Measurements from ENCODE around the gene EDEM2. TPM values are rescaled to one million over a fixed set of nuclear protein-coding genes. Genes with fewer than 3 reads are reported as not detected.

EDEM2 gene
- total RNA-seq, 1 experiment from 2014 or later, result 34.7 TPM

DNA sequence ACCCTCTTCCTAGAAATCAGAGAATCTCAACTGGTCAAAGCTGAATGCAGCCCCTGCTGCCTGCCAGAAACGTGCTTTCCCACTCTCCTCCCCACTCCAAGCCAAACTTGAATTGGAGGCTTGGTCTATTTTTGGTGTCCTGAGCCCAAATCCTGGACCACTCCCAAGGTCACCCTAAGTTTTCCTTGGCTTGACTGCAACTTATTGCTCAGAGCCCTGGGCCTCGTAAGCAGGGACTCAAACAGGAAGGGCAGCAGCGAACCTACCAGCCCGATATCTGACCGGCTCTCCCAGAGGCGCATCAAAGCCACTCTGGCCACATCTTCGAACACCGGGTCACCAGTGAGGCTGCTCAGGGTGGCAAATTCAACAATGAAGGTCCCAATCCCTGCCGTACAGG, 12.7 kb downstream of the EDEM2 start:
- POLR2A ChIA-PET, result no interaction called here
- Histone ChIP-seq H3K27me3 (ENCODE audit: control insufficient read depth, insufficient read depth, low read length) (no peaks in the 10 kb centered on the region), H3K4me3 (ENCODE audit: low read depth in 2 of 2, low read length in 2 of 2) (no peak overlapping the region), H3K27ac (ENCODE audit: low read length) (no peak overlapping the region), H3K9me3 (ENCODE audit: control insufficient read depth, insufficient read depth, low read depth, low read length) (no peaks in the 10 kb centered on the region), H3K4me1 (ENCODE audit: control insufficient read depth, insufficient read depth, low read length) (no peaks in the 10 kb centered on the region), H3K36me3 (ENCODE audit: control insufficient read depth, insufficient read depth, low read length) (peaks cover 2% of the 10 kb centered on the region; the same call in 1 of the 2 replicates)
- ATAC-seq (no peak), DNase-seq (ENCODE audit: low read depth, low spot score) (no peak)
- no TSS peak for BruUV-seq (replicated peaks)
- in situ Hi-C loops (cut with HindIII; ENCODE audit: low pct_unique_long_range_greater_than_20kb, low sequenced_read_pairs) (no loop called here), intact Hi-C loops (cut with micrococcal nuclease; ENCODE audit: unreplicated experiment) (no loop called here)
- TF ChIP-seq SIN3A (IDR thresholded peaks at IDR 0.05; ENCODE audit: borderline replicate concordance, insufficient read depth, low read depth, low read length) (no peak), POLR2AphosphoS5 (IDR thresholded peaks at IDR 0.05; ENCODE audit: low read depth, low read length) (no peak), TCF7L2 (IDR thresholded peaks at IDR 0.05; ENCODE audit: low read depth, low read length) (no peak)
- TF ChIP-seq, protein P1, sequence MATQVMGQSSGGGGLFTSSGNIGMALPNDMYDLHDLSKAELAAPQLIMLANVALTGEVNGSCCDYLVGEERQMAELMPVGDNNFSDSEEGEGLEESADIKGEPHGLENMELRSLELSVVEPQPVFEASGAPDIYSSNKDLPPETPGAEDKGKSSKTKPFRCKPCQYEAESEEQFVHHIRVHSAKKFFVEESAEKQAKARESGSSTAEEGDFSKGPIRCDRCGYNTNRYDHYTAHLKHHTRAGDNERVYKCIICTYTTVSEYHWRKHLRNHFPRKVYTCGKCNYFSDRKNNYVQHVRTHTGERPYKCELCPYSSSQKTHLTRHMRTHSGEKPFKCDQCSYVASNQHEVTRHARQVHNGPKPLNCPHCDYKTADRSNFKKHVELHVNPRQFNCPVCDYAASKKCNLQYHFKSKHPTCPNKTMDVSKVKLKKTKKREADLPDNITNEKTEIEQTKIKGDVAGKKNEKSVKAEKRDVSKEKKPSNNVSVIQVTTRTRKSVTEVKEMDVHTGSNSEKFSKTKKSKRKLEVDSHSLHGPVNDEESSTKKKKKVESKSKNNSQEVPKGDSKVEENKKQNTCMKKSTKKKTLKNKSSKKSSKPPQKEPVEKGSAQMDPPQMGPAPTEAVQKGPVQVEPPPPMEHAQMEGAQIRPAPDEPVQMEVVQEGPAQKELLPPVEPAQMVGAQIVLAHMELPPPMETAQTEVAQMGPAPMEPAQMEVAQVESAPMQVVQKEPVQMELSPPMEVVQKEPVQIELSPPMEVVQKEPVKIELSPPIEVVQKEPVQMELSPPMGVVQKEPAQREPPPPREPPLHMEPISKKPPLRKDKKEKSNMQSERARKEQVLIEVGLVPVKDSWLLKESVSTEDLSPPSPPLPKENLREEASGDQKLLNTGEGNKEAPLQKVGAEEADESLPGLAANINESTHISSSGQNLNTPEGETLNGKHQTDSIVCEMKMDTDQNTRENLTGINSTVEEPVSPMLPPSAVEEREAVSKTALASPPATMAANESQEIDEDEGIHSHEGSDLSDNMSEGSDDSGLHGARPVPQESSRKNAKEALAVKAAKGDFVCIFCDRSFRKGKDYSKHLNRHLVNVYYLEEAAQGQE (IDR thresholded peaks at IDR 0.05; ENCODE audit: insufficient read depth in 1 of 2, low read depth in 2 of 2, low read length in 1 of 2), result no peak
- TF ChIP-seq, protein P2, sequence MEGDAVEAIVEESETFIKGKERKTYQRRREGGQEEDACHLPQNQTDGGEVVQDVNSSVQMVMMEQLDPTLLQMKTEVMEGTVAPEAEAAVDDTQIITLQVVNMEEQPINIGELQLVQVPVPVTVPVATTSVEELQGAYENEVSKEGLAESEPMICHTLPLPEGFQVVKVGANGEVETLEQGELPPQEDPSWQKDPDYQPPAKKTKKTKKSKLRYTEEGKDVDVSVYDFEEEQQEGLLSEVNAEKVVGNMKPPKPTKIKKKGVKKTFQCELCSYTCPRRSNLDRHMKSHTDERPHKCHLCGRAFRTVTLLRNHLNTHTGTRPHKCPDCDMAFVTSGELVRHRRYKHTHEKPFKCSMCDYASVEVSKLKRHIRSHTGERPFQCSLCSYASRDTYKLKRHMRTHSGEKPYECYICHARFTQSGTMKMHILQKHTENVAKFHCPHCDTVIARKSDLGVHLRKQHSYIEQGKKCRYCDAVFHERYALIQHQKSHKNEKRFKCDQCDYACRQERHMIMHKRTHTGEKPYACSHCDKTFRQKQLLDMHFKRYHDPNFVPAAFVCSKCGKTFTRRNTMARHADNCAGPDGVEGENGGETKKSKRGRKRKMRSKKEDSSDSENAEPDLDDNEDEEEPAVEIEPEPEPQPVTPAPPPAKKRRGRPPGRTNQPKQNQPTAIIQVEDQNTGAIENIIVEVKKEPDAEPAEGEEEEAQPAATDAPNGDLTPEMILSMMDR (IDR thresholded peaks at IDR 0.05), result no peak
- CTCF ChIA-PET, result no interaction called here

- Histone ChIP-seq H3K36me3 (ENCODE audit: control insufficient read depth, insufficient read depth, low read length) (peaks cover 2% of the 10 kb centered on the region; the same call in 1 of the 2 replicates), H3K27me3 (ENCODE audit: control insufficient read depth, insufficient read depth, low read length) (no peaks in the 10 kb centered on the region), H3K4me3 (ENCODE audit: low read depth in 2 of 2, low read length in 2 of 2) (no peak overlapping the region), H3K4me1 (ENCODE audit: control insufficient read depth, insufficient read depth, low read length) (no peaks in the 10 kb centered on the region), H3K9me3 (ENCODE audit: control insufficient read depth, insufficient read depth, low read depth, low read length) (no peaks in the 10 kb centered on the region), H3K27ac (ENCODE audit: low read length) (no peak overlapping the region)
- TF ChIP-seq, protein P2 (IDR thresholded peaks at IDR 0.05), result no peak
- TF ChIP-seq POLR2AphosphoS5 (IDR thresholded peaks at IDR 0.05; ENCODE audit: low read depth, low read length) (no peak), TCF7L2 (IDR thresholded peaks at IDR 0.05; ENCODE audit: low read depth, low read length) (no peak), SIN3A (IDR thresholded peaks at IDR 0.05; ENCODE audit: borderline replicate concordance, insufficient read depth, low read depth, low read length) (no peak)
- TF ChIP-seq, protein P1 (IDR thresholded peaks at IDR 0.05; ENCODE audit: insufficient read depth in 1 of 2, low read depth in 2 of 2, low read length in 1 of 2), result no peak
- in situ Hi-C loops (cut with HindIII; ENCODE audit: low pct_unique_long_range_greater_than_20kb, low sequenced_read_pairs), result no loop called here
- POLR2A ChIA-PET, result interaction anchor here (0.6 kb wide), 1 partner anchor 77 kb away, joined by 6 read pairs; no protein-coding TSS in a partner anchor
- no TSS peak for BruUV-seq (replicated peaks)
- ATAC-seq, result no peak
- DNase-seq (ENCODE audit: low read depth, low spot score), result no peak
- intact Hi-C loops (cut with micrococcal nuclease; ENCODE audit: unreplicated experiment), result no loop called here
- CTCF ChIA-PET, result no interaction called here
Measured at GRCh38 chr20:35133735-35134134, 13.4 kb downstream of the EDEM2 start.

All from Panc1 (cell line).